GM18508 (cell line): Measurements from ENCODE around the gene ORM2.
"Not testable (repeated sequence)": the region's sequence is repeated elsewhere in the genome, so short reads cannot be mapped to it uniquely, and the experiment has no call there.

ENCODE experiments used
- ATAC-seq: cut with Tn5 transposase; IDR thresholded peaks from one replicate; pipeline ENCODE4 v1.9.1; 2021; ENCODE audit warnings: moderate number of reproducible peaks; ENCODE audit not compliant: insufficient read depth, unreplicated experiment

ORM2 gene

GRCh38 chr9:114312513-114312875 is 17.2 kb upstream of the ORM2 start:
- no peak for ATAC-seq

DNA sequence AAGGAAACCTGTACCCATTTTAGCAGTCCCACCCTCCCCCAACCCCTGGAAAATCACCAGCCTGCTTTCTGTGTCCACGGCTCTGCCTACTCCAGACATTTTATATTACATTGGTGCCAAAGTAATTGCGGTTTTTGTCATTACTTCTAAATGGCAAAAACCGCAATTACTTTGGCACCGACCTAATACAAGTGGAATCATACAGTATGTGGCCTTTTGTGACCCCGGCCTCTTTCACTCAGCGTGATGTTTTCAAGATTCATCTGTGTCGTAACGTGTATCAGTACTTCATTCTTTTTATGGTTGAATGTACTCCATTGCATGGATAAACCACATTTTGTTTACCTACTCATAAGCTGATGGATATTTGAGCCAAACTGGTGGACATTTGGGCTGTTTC is 16.5 kb upstream of the ORM2 start:
- ATAC-seq, result no peak

- ATAC-seq, result no peak
Measured at GRCh38 chr9:114314256-114314867, 15.3 kb upstream of the ORM2 start.

GRCh38 chr9:114314881-114315722 is 14.6 kb upstream of the ORM2 start:
- ATAC-seq, result no peak

DNA sequence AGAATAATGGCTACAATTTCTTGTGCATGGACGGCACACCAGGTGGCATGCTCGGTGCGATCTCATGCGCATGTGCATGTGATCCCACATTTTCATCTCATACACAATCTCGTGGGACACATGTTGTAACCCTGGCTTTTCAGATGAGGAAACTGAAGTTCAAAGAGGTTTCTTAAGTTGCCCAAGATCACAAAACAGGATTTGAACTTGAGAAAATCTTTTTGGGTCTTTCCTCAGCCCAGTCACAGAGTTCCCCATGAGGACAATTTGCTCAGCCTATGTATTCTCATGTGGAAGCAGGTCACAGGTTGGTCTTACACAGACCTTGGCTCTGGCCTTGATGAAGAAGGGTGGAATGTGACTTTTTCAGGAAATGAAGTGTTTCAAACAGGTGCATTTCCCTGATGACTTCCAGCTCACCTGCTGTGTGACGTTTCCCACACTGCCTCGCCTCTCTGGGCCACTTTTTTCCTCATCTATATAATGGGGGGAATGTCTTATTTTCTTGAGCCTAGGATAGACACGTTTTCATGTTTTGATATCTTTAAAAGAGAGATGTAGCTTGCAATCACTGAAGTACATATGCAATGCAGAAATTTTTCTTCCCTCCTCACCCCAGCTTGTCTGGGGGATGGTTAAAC is 13.8 kb upstream of the ORM2 start:
- no peak for ATAC-seq

- ATAC-seq, result no peak
Measured at GRCh38 chr9:114316605-114317230, 13.0 kb upstream of the ORM2 start.

GRCh38 chr9:114317665-114318357 is 11.9 kb upstream of the ORM2 start:
- ATAC-seq, result no peak

GRCh38 chr9:114318416-114318815 is 11.3 kb upstream of the ORM2 start:
- no peak for ATAC-seq

- ATAC-seq, result no peak
Measured at GRCh38 chr9:114319147-114319546, 10.5 kb upstream of the ORM2 start.

- ATAC-seq, result not testable (repeated sequence)
Measured at GRCh38 chr9:114320710-114321109, 9.0 kb upstream of the ORM2 start.

DNA sequence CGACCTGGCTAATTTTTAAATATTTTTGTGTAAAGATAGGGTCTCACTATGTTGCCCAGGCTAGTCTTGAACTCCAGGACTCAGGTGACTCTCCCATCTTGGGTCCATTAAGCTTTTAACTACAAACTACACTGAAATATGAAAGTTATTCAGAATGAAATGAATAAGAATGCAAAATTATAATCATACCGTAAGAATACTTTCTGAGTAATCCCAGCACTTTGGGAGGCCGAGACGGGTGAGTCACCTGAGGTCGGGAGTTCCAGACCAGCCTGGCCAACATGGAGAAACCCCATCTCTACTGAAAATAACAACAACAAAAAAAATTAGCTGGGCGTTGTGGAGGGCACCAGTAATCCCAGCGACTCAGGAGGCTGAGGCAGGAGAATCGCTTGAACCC is 7.9 kb upstream of the ORM2 start:
- no peak for ATAC-seq

DNA sequence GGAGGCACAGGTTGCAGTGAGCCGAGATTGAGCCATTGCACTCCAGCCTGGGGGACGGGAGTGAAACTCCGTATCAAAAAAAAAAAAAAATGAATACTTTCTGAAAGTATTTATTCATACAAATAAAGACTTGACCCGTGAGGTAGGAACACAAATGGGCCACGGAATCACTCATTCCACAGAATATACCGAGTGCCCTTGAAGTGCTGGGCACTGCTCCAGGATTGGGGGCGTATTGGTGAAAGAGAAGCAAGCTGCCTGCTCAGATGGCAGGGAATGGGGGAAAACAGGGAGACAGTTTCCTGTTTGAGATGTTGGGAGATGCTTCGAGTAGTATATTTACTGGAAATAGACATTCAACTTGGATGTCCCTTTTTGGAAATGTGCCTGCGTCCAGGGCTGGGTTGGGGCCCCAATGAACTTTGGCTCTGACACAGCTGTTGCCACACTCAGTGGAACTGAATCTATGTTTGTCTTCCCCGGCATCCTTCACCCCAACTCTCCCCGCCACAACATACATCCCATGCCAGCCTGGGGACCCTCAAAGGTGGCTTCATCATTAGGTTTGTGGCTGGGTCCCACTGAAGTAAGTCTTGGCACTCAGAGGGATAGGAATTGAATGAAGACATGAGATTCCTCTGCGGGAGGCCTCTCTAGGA is 7.4 kb upstream of the ORM2 start:
- ATAC-seq, result not testable (repeated sequence)

DNA sequence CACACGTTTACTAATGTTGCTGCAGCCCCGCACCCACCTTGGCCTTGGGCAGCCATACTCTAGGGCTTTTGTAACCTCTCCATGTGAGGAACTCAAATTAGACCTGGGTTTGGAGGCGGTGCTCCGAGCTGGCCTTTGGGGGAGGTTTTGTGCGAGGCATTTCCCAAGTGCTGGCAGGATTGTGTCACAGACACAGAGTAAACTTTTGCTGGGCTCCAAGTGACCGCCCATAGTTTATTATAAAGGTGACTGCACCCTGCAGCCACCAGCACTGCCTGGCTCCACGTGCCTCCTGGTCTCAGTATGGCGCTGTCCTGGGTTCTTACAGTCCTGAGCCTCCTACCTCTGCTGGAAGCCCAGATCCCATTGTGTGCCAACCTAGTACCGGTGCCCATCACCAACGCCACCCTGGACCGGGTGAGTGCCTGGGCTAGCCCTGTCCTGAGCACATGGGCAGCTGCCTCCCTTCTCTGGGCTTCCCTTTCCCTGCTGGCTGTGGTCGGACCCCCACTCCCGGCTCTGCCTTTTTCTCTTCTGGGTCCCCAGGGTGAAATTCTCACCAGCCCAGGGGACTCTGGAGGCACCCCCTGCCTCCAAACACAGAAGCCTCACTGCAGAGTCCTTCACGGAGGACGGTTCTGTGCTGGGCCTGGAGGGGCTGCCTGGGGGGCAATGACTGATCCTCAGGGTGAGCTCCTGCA is 6.7 kb upstream of the ORM2 start, which contains the start of gene ORM1:
Gene ORM1 (plus strand): TSS at position 268 of the 701 bp plus-strand sequence. CDS start 36 bp downstream, at position 304.
- ATAC-seq, result not testable (repeated sequence)

GRCh38 chr9:114323849-114324248 is 5.8 kb upstream of the ORM2 start:
- not testable (repeated sequence) for ATAC-seq

DNA sequence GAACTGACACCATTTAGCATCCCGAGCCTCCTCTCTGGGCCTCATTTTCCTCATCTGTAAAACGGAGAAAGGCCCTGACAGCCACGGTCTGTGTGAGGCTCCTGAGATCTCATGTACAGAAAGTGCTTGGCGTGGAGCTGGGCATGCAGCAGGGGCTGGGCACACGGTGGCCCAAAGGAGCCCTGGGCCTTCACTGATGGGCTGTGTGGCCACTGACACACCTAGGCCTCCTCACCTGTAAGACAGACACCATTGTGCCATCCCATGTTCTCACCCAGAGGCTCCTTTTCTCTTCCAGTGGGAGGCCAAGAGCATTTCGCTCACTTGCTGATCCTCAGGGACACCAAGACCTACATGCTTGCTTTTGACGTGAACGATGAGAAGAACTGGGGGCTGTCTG is 5.2 kb upstream of the ORM2 start:
- no peak for ATAC-seq

DNA sequence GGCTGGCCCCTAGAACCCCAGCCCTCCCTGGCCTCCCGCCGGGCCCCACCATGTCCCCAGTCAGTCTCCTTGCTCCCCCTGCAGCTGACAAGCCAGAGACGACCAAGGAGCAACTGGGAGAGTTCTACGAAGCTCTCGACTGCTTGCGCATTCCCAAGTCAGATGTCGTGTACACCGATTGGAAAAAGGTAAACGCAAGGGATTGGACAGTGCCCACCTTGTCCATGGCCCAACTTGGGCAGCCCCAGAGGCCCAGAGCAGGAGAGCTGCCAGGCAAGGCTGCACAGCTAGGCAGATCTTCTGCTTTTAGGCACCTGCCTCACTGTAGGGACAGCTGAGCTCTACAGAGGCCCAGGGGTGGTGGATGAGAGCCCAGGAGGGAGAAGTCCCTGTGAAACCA is 4.7 kb upstream of the ORM2 start:
- ATAC-seq, result not testable (repeated sequence)

DNA sequence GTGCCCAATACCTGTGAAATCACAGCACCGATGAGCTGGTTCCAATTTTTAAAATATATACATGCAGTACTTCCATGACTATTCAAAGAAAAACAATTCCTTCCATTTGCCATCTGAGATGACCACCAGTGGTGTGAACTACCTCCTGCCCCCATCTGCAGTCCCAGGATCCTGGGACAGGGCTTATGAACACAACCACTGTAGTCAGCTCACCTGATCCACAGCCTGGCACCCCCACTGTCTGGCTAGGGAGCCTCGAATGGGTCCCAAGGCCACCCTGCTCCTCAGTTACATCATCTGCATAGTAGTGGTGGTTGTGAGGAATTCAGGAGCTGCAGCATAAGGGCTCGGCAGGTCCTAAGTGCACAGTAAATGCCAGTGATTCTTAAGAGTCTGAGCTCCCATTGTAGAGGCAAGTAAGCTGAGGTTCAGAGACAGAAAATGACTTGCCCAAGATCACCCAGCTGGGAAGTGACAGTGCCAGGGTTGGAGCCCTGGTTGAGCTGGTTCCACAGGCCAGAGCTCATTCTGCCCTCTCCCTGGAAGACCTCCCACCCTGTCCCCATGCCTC is 3.9 kb upstream of the ORM2 start:
- not testable (repeated sequence) for ATAC-seq

DNA sequence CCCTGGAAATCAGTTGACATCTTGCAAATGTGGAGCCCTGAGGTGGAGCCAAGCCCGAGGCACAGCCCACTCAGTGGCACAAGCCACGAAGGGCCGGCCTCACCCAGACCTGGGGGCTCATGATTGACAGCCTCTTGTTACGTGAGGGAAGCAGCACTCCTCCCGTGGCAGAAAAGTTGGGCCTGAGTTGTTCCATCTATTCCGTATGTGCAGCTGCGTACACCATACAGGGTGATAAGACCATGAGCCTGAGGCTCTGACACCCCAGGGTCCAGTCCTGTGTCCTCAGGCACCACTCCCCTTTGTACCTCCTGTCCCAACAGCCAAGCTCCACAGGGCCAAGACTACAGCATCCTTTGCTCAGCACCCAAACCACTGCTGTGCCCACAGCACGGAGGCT is 1.9 kb upstream of the ORM2 start:
- ATAC-seq, result no peak

DNA sequence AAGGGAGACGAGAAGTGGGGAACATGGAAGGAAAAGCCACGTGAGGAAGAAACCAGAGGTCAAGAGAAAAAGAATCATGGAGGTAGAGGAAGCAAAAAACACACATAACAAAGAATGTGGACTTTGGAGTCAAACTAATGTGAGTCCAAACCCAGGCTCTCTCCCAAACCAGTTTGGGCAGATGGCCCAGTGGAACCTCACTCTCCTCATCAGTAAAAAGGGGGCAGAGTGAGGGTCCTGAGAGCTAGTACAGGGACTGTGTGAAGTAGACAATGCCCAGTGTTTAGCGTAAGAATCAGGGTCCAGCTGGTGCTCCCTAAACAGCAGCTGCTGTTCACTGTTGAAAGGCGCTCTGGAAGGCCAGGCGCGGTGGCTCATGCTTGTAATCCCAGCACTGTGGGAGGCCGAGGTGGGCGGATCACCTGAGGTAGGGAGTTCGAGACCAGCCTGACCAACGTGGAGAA is 1.3 kb upstream of the ORM2 start:
- ATAC-seq, result not testable (repeated sequence)
